Tibial nerve (tissue), 4 donors: ENCODE results near the gene TEKT3.
A peak's percentile ranks its signal among the peaks of the same experiment; 100 is the strongest.

ENCODE experiments used
- CTCF ChIP-seq, 5 experiments: fragments of 200-600 bp in 3 of 5; fragments of 450-650 bp in 2 of 5; sonication (generic) in 3 of 5; IDR thresholded peaks; one replicate each; pipeline ENCODE4 v1.5.1; 2016 to 2019; ENCODE audit warnings: antibody characterized with exemption in 5 of 5, mild to moderate bottlenecking in 3 of 5, moderate library complexity in 2 of 5
- EP300 ChIP-seq, 2 donors: sonication (generic); formaldehyde crosslinking; IDR thresholded peaks; one replicate each; pipeline ENCODE4 v1.6.1; 2017; ENCODE audit warnings: antibody characterized with exemption in 2 of 2, mild to moderate bottlenecking in 1 of 2

- TF ChIP-seq CTCF (IDR thresholded peaks at IDR 0.05), result peak in 4 of 5 experiments; percentile 5 to 19 (median 16)
- TF ChIP-seq EP300 (IDR thresholded peaks at IDR 0.05), result no peak
Measured at GRCh38 chr17:15377200-15377599, 35.8 kb upstream of the TEKT3 start.
